Thyroid gland (tissue), 4 donors: ENCODE data around the gene PREX1.

Experiments
- CTCF ChIP-seq, 6 experiments: fragments of 200-600 bp in 3 of 6; fragments of 450-650 bp in 3 of 6; sonication (generic) in 3 of 6; IDR thresholded peaks; one replicate each; pipeline ENCODE4 v1.5.1; 2016 to 2019; ENCODE audit warnings: antibody characterized with exemption in 6 of 6, mild to moderate bottlenecking in 2 of 6, inconsistent platforms in 1 of 6, moderate library complexity in 1 of 6
- POLR2A ChIP-seq, 2 donors: fragments of 450-650 bp; IDR thresholded peaks; one replicate each; pipeline ENCODE4 v1.6.1; 2017; ENCODE audit warnings: antibody characterized with exemption in 2 of 2, mild to moderate bottlenecking in 2 of 2, moderate library complexity in 1 of 2

GRCh38 chr20:48855046-48855445 is 27.2 kb upstream of the PREX1 start:
- TF ChIP-seq POLR2A (IDR thresholded peaks at IDR 0.05) = no peak
- no peak for TF ChIP-seq CTCF (IDR thresholded peaks at IDR 0.05)
